Glutamatergic neuron (in vitro differentiated cells): ENCODE measurements around the gene KLK15. TPM values are rescaled to one million over a fixed set of nuclear protein-coding genes. Genes with fewer than 3 reads are reported as not detected.

Experiments
- DNase-seq: peaks from one replicate; pipeline ENCODE4 v3.0.0; 2022
- H3K27ac Mint-ChIP-seq: one replicate; pipeline ENCODE4 v1.8.0; 2020; ENCODE audit warnings: mild to moderate bottlenecking, mixed read lengths, inconsistent platforms; ENCODE audit not compliant: unreplicated experiment
- H3K27me3 Mint-ChIP-seq: one replicate; pipeline ENCODE4 v1.8.0; 2020; ENCODE audit warnings: mild to moderate bottlenecking, moderate library complexity, mixed read lengths, inconsistent platforms; ENCODE audit not compliant: unreplicated experiment
- H3K36me3 Mint-ChIP-seq: one replicate; pipeline ENCODE4 v1.8.0; 2020; ENCODE audit warnings: mild to moderate bottlenecking, mixed read lengths, inconsistent platforms; ENCODE audit not compliant: unreplicated experiment
- H3K4me1 Mint-ChIP-seq: one replicate; pipeline ENCODE4 v1.8.0; 2020; ENCODE audit warnings: mild to moderate bottlenecking, low read depth, mixed read lengths, inconsistent platforms; ENCODE audit not compliant: unreplicated experiment
- H3K4me3 Mint-ChIP-seq: one replicate; pipeline ENCODE4 v1.8.0; 2020; ENCODE audit warnings: mild to moderate bottlenecking, mixed read lengths, inconsistent platforms; ENCODE audit not compliant: unreplicated experiment
- H3K9me3 Mint-ChIP-seq: one replicate; pipeline ENCODE4 v1.8.0; 2020; ENCODE audit warnings: mild to moderate bottlenecking, moderate library complexity, mixed read lengths, inconsistent platforms; ENCODE audit not compliant: unreplicated experiment
- CTCF ChIP-seq: fragments of 200-600 bp; sonication (generic); IDR thresholded peaks from one replicate; pipeline ENCODE4 v1.5.0; 2021; ENCODE audit not compliant: partially characterized antibody, unreplicated experiment
- total RNA-seq: library from RNA; stranded (reverse); fragmentation: NEBNext Ultra II Directional; extraction: Animal tissue kit (Norgen Biotek cat#: 25700); gene quantifications from one replicate; pipeline ENCODE4 v1.2.1, GENCODE V29; 2021; ENCODE audit not compliant: unreplicated experiment

KLK15 gene
- total RNA-seq, 1 donor from 2014 or later: not detected

DNA sequence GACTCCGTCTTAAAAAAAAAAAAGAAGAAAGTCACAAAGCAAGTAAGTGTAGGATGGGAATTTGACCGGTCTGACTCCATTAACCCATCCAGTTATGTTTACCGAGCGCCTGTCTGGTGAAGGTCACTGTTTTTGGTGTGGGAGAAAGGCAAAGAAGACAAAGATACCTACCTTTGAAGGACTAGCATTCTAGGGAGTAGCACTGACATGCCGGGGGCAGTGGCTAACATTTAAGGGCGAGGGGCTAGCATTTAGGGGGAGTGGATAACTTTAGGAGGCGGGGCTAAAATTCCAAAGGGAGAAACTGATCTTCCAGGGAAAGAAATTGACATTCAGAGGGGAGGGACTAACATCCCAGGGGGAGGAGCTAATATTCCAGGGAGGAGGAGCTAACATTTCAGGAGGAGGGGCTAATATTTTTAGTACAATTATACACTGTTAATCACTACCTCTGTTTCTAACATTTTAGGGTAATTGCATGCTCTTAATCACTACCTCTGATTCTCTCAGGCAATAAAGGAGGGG is 54.4 kb downstream of the KLK15 start:
- Mint-ChIP-seq H3K36me3 (peaks cover 5% of the 10 kb centered on the region), H3K27ac (peak overlapping the region; percentile 26), H3K27me3 (peaks cover 17% of the 10 kb centered on the region), H3K9me3 (peaks cover 11% of the 10 kb centered on the region), H3K4me1 (peaks cover 21% of the 10 kb centered on the region), H3K4me3 (peak overlapping the region; percentile 18)
- no peak for TF ChIP-seq CTCF
- no peak for DNase-seq

- peak; percentile 64 for DNase-seq
Measured at GRCh38 chr19:50777830-50778303, 55.5 kb downstream of the KLK15 start.

DNA sequence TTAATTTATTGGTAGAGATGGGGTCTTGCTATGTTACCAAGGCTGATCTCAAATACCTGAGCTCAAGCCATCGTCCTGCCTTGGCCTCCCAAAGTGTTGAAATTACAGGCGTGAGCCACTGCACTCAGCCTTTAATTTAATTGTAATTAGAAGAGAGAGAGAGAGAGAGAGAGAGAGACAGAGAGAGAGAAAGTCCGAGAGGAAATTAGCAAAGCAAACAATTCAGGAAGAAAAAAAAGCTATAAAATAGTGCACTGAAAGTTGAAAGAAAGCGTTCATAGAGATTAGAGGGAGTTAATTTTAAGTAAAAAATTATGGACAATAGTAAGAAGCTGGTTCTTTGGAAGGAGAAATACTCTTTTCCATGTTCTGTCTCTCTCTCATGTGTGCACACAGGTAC is 56.1 kb downstream of the KLK15 start:
- H3K4me1 Mint-ChIP-seq: peaks cover 21% of the 10 kb centered on the region
- TF ChIP-seq CTCF: no peak
- H3K4me3 Mint-ChIP-seq: peak overlapping the region; percentile 64
- peaks cover 11% of the 10 kb centered on the region for H3K9me3 Mint-ChIP-seq
- H3K27me3 Mint-ChIP-seq: peaks cover 17% of the 10 kb centered on the region
- H3K27ac Mint-ChIP-seq: no peak overlapping the region
- peaks cover 5% of the 10 kb centered on the region for H3K36me3 Mint-ChIP-seq
- no peak for DNase-seq

More at GRCh38 chr19:50777830-50778303, 55.5 kb downstream of the KLK15 start:
- peaks cover 11% of the 10 kb centered on the region for H3K9me3 Mint-ChIP-seq
- H3K4me1 Mint-ChIP-seq: peaks cover 21% of the 10 kb centered on the region
- H3K36me3 Mint-ChIP-seq: peaks cover 5% of the 10 kb centered on the region
- H3K27me3 Mint-ChIP-seq: peaks cover 17% of the 10 kb centered on the region
- H3K4me3 Mint-ChIP-seq: peak overlapping the region; percentile 67
- H3K27ac Mint-ChIP-seq: no peak overlapping the region
- TF ChIP-seq CTCF: no peak

DNA sequence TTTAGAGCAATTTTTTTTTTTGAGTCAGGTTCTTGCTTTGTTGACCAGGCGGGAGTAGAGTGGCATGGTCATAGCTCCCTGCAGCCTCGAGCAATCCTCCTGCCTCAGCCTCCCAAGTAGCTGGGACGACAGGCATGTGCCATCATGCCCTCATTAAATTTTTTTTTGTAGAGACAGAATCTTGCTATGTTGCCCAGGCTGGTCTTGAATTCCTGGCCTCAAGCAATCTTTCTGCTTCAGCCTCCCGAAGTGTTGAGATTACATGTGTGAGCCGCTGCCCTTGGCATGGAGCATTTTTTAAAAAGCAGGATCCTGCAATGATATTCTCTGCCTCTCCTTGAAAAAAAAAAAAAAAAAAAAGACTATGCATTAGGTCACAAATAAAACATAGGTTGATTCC is 57.2 kb downstream of the KLK15 start:
- H3K4me3 Mint-ChIP-seq: no peak overlapping the region
- H3K27ac Mint-ChIP-seq: no peak overlapping the region
- peaks cover 10% of the 10 kb centered on the region for H3K9me3 Mint-ChIP-seq
- no peak for TF ChIP-seq CTCF
- no peak for DNase-seq
- peaks cover 20% of the 10 kb centered on the region for H3K4me1 Mint-ChIP-seq
- H3K27me3 Mint-ChIP-seq: peaks cover 17% of the 10 kb centered on the region
- peaks cover 5% of the 10 kb centered on the region for H3K36me3 Mint-ChIP-seq

Other genes starting within 250 kb of the KLK15 start
- gene SYT3, start 193.7 kb downstream of the KLK15 start, total RNA-seq: 15.6 TPM
- gene C19orf81, start 184.1 kb downstream of the KLK15 start, total RNA-seq: 10.4 TPM
- 19.0 TPM for gene SHANK1, start 113.8 kb downstream of the KLK15 start, total RNA-seq
- 4.0 TPM for gene CLEC11A, start 110.2 kb downstream of the KLK15 start, total RNA-seq
- gene GPR32, start 63.1 kb downstream of the KLK15 start, total RNA-seq: not detected
- not detected for gene ACP4, start 43.2 kb downstream of the KLK15 start, total RNA-seq
- 0.49 TPM for gene KLK1, start 9.8 kb downstream of the KLK15 start, total RNA-seq
- gene KLK3, start 21.3 kb upstream of the KLK15 start, total RNA-seq: not detected
- gene KLK2, start 39.9 kb upstream of the KLK15 start, total RNA-seq: not detected
- 0.66 TPM for gene KLK4, start 77.8 kb upstream of the KLK15 start, total RNA-seq
- not detected for gene KLK5, start 119.5 kb upstream of the KLK15 start, total RNA-seq
- gene KLK6, start 136.0 kb upstream of the KLK15 start, total RNA-seq: not detected
- not detected for gene KLK7, start 150.3 kb upstream of the KLK15 start, total RNA-seq
- gene KLK8, start 168.0 kb upstream of the KLK15 start, total RNA-seq: not detected
- gene KLK10, start 186.1 kb upstream of the KLK15 start, total RNA-seq: not detected
- not detected for gene KLK11, start 193.0 kb upstream of the KLK15 start, total RNA-seq
- 0.66 TPM for gene KLK12, start 201.4 kb upstream of the KLK15 start, total RNA-seq
- not detected for gene KLK13, start 231.5 kb upstream of the KLK15 start, total RNA-seq
- 1.5 TPM for gene KLK14, start 249.3 kb upstream of the KLK15 start, total RNA-seq